ENCODE results near the gene TSKU. TPM values are rescaled to one million over a fixed set of nuclear protein-coding genes. Genes with fewer than 3 reads are reported as not detected.

The TSKU gene
- total RNA-seq, 4 donors from 2014 or later: 32.0 to 80.7 (median 63.4) TPM

GRCh38 chr11:76763573-76764346 is 19.4 kb upstream of the TSKU start:
- in situ Hi-C loops (cut with MboI; ENCODE audit: low pct_ligation_motif_present in 1 of 4, low pct_unique_long_range_greater_than_20kb in 1 of 4, low sequenced_read_pairs in 3 of 4) (no loop called here), intact Hi-C loops (cut with DNase I; ENCODE audit: low total_unique reads) (no loop called here)
- no peak for DNase-seq

DNA sequence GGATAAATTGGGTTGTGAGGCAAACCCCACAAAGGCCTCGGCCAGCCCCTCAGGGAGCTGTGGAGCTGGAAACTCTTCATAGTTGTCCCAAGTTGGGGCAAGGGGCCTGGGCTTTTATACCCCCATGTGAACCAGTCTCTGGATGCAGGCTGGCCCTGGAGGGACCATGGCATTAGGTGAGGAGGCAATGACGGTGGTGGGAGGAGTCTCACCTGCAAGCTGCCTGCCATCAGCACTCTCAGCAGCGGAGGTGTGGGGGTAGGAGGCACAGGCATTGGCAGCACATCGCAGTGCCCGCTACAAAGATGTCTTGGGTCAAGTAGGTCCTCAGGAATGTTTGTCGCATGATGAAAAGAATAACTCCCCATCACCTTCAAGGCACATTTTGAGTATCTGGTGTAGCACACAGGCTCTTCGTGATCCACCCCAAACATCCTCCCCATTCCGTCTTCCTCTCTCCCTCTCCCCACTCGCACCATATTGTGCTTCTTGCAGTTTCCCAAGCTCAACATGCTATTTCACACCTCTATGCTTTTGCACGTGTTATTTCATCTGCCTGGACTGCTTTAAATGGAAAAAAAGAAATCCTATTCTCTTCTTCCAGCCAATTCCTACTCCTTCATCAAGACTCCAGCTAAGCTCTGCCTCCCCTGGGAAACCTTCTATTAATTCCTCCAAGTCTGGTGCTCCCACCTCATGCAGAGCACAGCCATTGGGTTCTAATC is 18.1 kb upstream of the TSKU start:
- Histone ChIP-seq H3K27me3 (no peaks in the 10 kb centered on the region), H3K27ac (no peak overlapping the region), H3K36me3 (no peaks in the 10 kb centered on the region), H3K4me3 (no peak overlapping the region), H3K4me1 (peaks cover 19 to 38% (median 32%) of the 10 kb centered on the region in 4 donors), H3K9me3 (no peaks in the 10 kb centered on the region)
- intact Hi-C loops (cut with DNase I; ENCODE audit: low total_unique reads) (no loop called here), in situ Hi-C loops (cut with MboI; ENCODE audit: low pct_ligation_motif_present in 1 of 4, low pct_unique_long_range_greater_than_20kb in 1 of 4, low sequenced_read_pairs in 3 of 4) (no loop called here)
- no peak for DNase-seq
- 88 to 89% methylated on average over 7 to 10 of the region's 10 CpGs for whole genome bisulfite sequencing, 2 donors (ENCODE audit: low coverage in 1 of 2)
- TF ChIP-seq EP300 (IDR thresholded peaks at IDR 0.05; ENCODE audit: low read depth) (no peak), CTCF (IDR thresholded peaks at IDR 0.05) (no peak), POLR2A (IDR thresholded peaks at IDR 0.05) (no peak), POLR2AphosphoS5 (IDR thresholded peaks at IDR 0.05) (no peak)

More at GRCh38 chr11:76763573-76764346, 19.4 kb upstream of the TSKU start:
- H3K36me3 ChIP-seq: no peaks in the 10 kb centered on the region
- no peak overlapping the region for H3K27ac ChIP-seq
- WGBS, 2 donors (ENCODE audit: low coverage in 1 of 2): 50% methylated on average over 5 of the region's 5 CpGs; no CpG with 5 or more reads in 1 of the 2 donors
- H3K27me3 ChIP-seq: no peaks in the 10 kb centered on the region
- no peaks in the 10 kb centered on the region for H3K9me3 ChIP-seq
- peaks cover 9 to 26% (median 20%) of the 10 kb centered on the region in 4 donors for H3K4me1 ChIP-seq
- TF ChIP-seq POLR2A (IDR thresholded peaks at IDR 0.05): no peak
- TF ChIP-seq EP300 (IDR thresholded peaks at IDR 0.05; ENCODE audit: low read depth): no peak
- no peak for TF ChIP-seq CTCF (IDR thresholded peaks at IDR 0.05)
- TF ChIP-seq POLR2AphosphoS5 (IDR thresholded peaks at IDR 0.05): no peak
- H3K4me3 ChIP-seq: no peak overlapping the region

- intact Hi-C loops (cut with DNase I; ENCODE audit: low total_unique reads): no loop called here
- Histone ChIP-seq H3K36me3 (no peaks in the 10 kb centered on the region), H3K4me1 (peaks cover 22 to 45% (median 40%) of the 10 kb centered on the region in 4 donors), H3K27me3 (no peaks in the 10 kb centered on the region), H3K27ac (no peak overlapping the region), H3K4me3 (no peak overlapping the region), H3K9me3 (no peaks in the 10 kb centered on the region)
- no peak for DNase-seq
- WGBS, 2 donors (ENCODE audit: low coverage in 1 of 2): 60 to 80% methylated on average over 2 to 5 of the region's 5 CpGs
- TF ChIP-seq POLR2AphosphoS5 (IDR thresholded peaks at IDR 0.05) (no peak), POLR2A (IDR thresholded peaks at IDR 0.05) (no peak), CTCF (IDR thresholded peaks at IDR 0.05) (no peak), EP300 (IDR thresholded peaks at IDR 0.05; ENCODE audit: low read depth) (no peak)
- in situ Hi-C loops (cut with MboI; ENCODE audit: low pct_ligation_motif_present in 1 of 4, low pct_unique_long_range_greater_than_20kb in 1 of 4, low sequenced_read_pairs in 3 of 4): no loop called here
Measured at GRCh38 chr11:76765863-76766350, 17.2 kb upstream of the TSKU start.

DNA sequence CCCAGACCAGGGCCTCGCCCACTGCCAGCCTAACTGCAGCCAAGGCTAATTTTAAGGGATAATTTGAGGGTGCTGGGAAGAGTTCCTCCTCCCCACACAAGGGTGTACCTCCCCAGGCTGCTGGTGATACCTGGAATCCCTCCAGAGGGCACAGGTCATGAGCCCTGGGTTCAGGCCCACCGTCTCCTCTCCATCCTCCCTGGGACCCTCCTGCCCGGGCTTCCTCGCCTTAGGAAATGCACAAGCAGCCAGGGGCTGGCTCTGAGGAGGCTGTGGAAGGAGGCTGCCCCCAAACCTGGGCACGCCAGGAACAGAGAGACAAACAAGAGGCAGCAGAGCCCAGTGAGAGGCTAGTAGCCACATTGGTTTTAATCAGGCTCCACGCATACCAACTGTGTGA is 16.6 kb upstream of the TSKU start:
- DNase-seq: no peak
- H3K4me1 ChIP-seq: peaks cover 27 to 51% (median 46%) of the 10 kb centered on the region in 4 donors
- no peaks in the 10 kb centered on the region for H3K36me3 ChIP-seq
- no peaks in the 10 kb centered on the region for H3K9me3 ChIP-seq
- H3K27me3 ChIP-seq: no peaks in the 10 kb centered on the region
- WGBS, 2 donors (ENCODE audit: low coverage in 1 of 2): 94% methylated on average over 6 of the region's 6 CpGs; no CpG with 5 or more reads in 1 of the 2 donors
- TF ChIP-seq EP300 (IDR thresholded peaks at IDR 0.05; ENCODE audit: low read depth) (no peak), POLR2AphosphoS5 (IDR thresholded peaks at IDR 0.05) (no peak)
- intact Hi-C loops (cut with DNase I; ENCODE audit: low total_unique reads) (no loop called here), in situ Hi-C loops (cut with MboI; ENCODE audit: low pct_ligation_motif_present in 1 of 4, low pct_unique_long_range_greater_than_20kb in 1 of 4, low sequenced_read_pairs in 3 of 4) (no loop called here)
- no peak overlapping the region for H3K27ac ChIP-seq
- H3K4me3 ChIP-seq: no peak overlapping the region

Data from transverse colon (tissue), 4 donors.